HG03460 (cell line): ENCODE results near the gene SLN.

Experiments used
- ATAC-seq: cut with Tn5 transposase; IDR thresholded peaks from one replicate; pipeline ENCODE4 v1.9.1; 2021; ENCODE audit not compliant: unreplicated experiment

Gene SLN

DNA sequence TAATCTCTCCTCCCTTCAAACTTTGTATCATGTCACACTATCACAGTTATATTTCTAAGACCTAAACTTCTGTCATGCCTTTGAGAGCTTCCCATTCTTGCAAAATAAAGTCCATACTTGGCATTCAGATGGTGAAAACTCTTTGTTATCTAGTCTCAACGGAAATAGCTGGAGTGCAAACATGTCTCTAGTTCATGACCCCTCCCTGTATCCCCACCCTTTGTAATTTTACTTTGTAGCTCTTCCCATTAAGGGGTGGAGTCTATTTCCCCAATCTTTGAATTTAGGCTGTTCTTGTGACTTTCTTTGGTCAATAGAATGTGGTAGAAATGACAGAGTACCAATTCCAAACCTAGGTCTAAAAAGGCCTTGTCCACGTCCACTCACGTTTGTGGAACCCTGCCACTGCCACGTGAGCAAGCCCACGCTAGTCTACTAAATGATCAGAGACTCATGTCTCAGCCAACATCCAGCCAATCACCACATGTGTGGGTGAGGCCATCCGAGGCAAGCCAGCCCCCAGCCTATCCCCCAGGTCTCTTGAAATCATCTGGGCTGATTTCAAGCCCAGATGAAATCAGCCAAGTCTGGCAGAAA lies 23.4 kb downstream of the SLN start:
- no peak for ATAC-seq

DNA sequence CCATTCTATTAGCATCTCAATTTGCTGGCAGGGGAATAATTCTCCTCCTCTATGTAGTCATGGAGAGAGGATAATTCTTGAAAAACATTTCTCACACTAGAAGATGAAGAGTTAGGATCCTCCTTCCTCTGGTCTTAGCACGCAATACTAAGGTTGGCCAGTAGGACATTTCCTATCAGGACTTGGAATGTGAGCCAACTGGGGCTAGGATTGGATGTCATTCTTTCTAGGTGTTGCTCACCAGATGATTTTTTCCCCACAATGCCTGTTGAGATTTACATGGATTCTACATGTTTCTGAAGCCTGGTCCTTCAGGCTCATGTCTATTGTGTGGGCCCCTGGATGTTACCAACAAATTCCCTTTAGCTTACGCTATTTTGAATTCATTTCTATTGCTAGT lies 28.0 kb downstream of the SLN start:
- no peak for ATAC-seq

DNA sequence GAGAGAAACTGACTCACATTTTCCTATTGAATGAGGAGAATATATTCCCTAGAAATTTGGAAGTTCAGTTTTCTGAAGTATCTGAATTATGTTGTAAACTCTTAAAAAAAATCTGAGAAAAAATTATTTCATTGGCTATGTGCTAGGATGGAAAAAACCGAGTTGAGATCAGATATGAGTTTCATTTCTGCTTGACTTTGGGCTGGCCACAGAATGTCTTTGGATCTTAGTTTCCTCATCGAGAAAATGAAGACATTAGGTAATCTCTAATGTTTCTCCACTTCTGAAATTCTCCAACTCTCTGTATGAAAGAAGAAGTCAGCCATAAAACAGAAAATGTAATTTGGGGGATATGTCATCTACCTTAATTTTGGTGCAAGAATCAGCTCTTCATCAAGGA lies 28.8 kb downstream of the SLN start:
- ATAC-seq: no peak

- no peak for ATAC-seq
These were observed 29.3 kb downstream of the SLN start for GRCh38 chr11:107682572-107682971.

DNA sequence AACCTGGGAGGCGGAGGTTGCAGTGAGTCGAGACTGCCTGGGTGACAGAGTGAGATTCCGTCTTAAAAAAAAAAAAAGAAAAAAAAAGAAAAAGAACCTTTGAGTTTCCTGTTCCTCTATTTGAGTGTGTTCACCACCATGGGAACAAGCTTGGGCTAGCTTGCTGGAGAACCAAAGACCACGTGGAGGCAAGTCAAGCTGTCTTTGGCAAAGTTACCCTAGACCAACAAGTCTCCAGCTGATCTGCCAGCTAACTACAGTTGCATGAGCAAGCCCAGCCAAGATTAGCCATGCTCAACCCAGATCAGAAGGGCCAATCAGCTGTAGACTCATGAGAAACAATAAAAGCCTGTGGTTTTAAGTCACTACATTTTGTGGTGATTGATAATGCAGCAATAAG lies 29.7 kb downstream of the SLN start:
- no peak for ATAC-seq

- no peak for ATAC-seq
These were observed 32.4 kb downstream of the SLN start for GRCh38 chr11:107679255-107680024.

DNA sequence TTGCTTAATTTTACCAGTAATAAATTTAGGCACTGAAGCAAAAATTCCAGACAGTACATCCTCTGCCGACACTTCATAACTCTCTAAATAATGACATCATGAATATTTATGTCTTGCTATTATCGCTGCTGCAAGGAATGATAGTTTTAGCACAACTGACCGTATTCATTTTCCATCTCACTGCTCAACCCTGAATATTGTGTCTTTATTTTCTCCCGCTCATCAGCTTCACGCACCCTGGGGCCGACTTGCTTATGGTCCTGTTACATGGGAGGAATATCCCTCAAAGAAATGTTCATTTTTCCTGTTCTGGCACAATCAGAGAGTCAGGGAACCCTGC lies 33.3 kb downstream of the SLN start:
- no peak for ATAC-seq

- ATAC-seq: no peak
These were observed 33.8 kb downstream of the SLN start for GRCh38 chr11:107677924-107678631.

GRCh38 chr11:107676336-107677057 lies 35.4 kb downstream of the SLN start:
- no peak for ATAC-seq

DNA sequence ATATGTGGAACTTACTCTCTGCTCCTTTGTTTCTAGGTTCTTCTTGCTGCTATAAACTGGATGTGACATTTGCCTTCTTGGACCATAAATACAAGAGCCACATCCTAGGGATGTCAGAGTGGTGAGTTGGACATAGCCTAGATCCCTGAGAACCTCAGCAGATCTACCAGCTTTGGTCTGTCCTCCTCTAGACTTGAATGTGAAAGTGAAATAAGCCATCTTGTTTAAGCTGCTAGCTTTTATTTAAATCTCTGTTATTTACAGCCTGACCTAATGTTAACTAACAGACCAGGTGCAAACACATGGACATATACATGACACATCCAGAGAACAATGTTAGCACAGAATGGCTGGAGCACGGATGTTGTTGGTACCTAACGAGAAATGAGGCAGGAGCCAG lies 36.0 kb downstream of the SLN start:
- ATAC-seq: no peak

GRCh38 chr11:107669893-107670601 lies 41.8 kb downstream of the SLN start:
- no peak for ATAC-seq

- ATAC-seq: no peak
These were observed 42.6 kb downstream of the SLN start for GRCh38 chr11:107669191-107669740.

- no peak for ATAC-seq
These were observed 44.8 kb downstream of the SLN start for GRCh38 chr11:107666911-107667613.

- no peak for ATAC-seq
These were observed 46.8 kb downstream of the SLN start for GRCh38 chr11:107665018-107665417.

GRCh38 chr11:107661656-107662055 lies 50.2 kb downstream of the SLN start:
- ATAC-seq: no peak

DNA sequence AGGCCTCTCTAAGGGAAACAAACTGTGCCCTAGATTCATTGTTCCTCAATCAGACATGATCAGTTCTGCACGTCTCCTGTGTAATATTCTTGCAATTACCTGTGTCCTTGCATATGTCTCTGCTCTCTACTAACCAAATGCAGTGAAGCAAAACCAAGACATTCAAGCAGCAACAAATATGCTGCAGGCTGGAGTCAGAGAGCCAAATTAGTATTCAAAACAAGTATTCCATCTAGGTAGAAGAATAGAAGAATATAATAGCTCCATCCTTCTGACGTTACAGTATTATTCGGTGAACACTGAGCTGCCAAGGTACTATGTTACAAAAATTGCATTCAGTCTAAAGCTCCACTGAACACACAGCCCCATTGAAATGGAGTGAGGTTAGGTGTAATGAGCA lies 51.8 kb downstream of the SLN start:
- no peak for ATAC-seq

DNA sequence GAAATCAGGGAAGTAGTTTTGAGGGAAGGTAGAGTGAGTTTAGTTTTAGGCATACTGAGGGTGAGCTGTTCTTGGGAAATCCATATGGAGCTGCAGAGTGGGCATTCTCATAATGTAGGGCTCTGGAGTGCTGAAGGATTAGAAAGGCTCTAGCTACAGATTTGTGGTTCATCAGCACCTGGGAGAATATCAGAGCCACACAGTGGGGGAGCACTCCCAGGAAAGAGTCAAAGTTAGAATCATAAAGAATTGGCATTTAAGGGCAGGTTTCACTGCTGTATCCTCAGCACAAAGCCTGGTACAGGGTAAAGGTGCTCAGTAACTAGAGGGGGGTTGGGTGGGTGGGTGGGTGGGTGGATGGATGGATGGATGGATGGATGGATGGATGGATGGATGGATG lies 52.5 kb downstream of the SLN start:
- ATAC-seq: no peak
